ENCODE measurements around the gene EZR.

Gene EZR

GRCh38 chr6:158778005-158778527 is 41.1 kb downstream of the EZR start:
- in situ Hi-C loops (cut with MboI; ENCODE audit: low pct_unique_long_range_greater_than_20kb, low sequenced_read_pairs, unreplicated experiment): no loop called here

GRCh38 chr6:158777510-158777909 is 41.7 kb downstream of the EZR start:
- no peak for TF ChIP-seq CTCF (IDR thresholded peaks at IDR 0.05; ENCODE audit: extremely low read depth, insufficient read depth, missing control alignments)
- in situ Hi-C loops (cut with MboI; ENCODE audit: low pct_unique_long_range_greater_than_20kb, low sequenced_read_pairs, unreplicated experiment): no loop called here
- no peak for DNase-seq (ENCODE audit: low spot score)

More at GRCh38 chr6:158778005-158778527, 41.1 kb downstream of the EZR start:
- no peak for TF ChIP-seq CTCF (IDR thresholded peaks at IDR 0.05; ENCODE audit: extremely low read depth, insufficient read depth, missing control alignments)
- DNase-seq (ENCODE audit: low spot score): no peak

- no peak for TF ChIP-seq CTCF (IDR thresholded peaks at IDR 0.05; ENCODE audit: extremely low read depth, insufficient read depth, missing control alignments)
- in situ Hi-C loops (cut with MboI; ENCODE audit: low pct_unique_long_range_greater_than_20kb, low sequenced_read_pairs, unreplicated experiment): no loop called here
Measured at GRCh38 chr6:158776737-158777136, 42.4 kb downstream of the EZR start.

GRCh38 chr6:158775832-158776231 is 43.3 kb downstream of the EZR start:
- no peak for DNase-seq (ENCODE audit: low spot score)
- in situ Hi-C loops (cut with MboI; ENCODE audit: low pct_unique_long_range_greater_than_20kb, low sequenced_read_pairs, unreplicated experiment): no loop called here
- no peak for TF ChIP-seq CTCF (IDR thresholded peaks at IDR 0.05; ENCODE audit: extremely low read depth, insufficient read depth, missing control alignments)

More at GRCh38 chr6:158776737-158777136, 42.4 kb downstream of the EZR start:
- no peak for DNase-seq (ENCODE audit: low spot score)

DNA sequence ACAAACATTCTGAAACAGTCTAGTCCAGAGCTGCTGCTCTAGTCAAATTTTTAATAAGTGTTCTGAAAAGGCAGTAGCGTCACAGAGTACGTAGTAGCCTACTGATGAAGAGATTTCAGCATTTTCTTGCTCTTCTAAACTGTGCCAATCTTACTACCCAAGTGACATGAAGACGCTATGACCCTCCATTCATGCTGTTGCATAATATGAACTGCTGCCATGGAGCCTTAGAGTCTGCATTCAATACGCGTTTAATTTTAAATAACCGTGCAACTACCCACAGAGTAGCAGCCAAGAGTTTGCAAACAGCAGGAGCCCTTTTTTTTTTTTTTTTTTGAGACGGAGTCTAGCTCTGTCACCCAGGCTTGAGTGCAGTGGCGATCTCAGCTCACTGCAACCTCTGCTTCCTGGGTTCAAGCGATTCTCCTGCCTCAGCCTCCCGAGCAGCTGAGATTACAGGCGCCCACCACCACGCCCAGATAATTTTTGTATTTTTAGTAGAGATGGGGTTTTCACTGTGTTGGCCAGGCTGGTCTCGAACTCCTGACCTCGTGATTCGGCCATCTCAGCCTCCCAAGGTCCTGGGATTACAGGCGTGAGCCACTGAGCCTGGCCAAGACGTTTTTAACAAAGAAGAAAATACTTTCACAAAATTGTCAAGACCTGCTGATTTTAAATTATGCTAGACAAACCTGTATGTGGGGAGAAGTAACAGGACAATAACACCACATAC is 44.3 kb downstream of the EZR start:
- in situ Hi-C loops (cut with MboI; ENCODE audit: low pct_unique_long_range_greater_than_20kb, low sequenced_read_pairs, unreplicated experiment): no loop called here
- no peak for TF ChIP-seq CTCF (IDR thresholded peaks at IDR 0.05; ENCODE audit: extremely low read depth, insufficient read depth, missing control alignments)
- no peak for DNase-seq (ENCODE audit: low spot score)

DNA sequence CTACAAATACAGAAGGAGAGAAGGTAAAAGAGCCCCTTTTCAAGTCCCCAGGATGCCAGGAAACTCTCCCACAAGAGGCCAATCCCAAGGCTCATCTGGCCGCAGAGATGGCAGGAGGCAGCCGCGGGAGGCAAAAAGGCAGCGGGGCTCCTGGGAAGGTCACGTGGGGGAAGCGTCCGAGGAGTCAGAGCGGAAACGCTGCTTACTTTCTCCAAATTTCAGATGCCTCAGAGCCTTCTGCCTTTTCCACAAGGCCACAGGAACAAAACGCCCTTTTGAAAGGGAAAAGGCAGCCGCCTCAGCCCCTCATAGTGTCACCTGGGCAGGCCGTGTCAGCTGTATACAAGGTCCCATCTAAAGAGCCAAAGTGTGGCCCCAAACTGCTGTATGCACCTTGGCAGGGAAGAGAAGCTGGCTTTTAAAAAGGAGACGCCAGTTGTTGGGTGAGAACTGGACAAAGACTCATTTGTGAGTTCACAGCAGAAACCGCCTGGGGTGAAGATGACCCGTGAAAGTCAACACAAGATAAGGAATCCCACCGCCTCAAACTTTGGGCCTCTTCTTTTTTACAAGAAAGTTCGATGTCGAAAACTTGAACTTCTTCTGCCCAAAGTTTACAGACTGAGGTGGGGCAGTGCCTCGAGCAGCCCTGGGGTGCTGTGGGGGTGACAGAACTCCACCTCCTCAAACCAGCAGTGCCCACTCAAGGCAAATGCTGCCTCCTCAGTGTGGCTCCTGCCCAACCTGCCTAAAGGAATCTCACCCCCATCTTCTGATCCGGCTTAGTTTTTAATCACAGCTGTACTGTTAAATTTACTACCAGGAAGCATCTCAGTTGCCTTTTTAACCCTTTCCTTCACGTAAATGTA is 45.4 kb downstream of the EZR start:
- TF ChIP-seq CTCF (IDR thresholded peaks at IDR 0.05; ENCODE audit: extremely low read depth, insufficient read depth, missing control alignments): no peak
- no peak for DNase-seq (ENCODE audit: low spot score)
- in situ Hi-C loops (cut with MboI; ENCODE audit: low pct_unique_long_range_greater_than_20kb, low sequenced_read_pairs, unreplicated experiment): no loop called here
